Erythroblast (primary cell): ENCODE results near the gene TEX19.
"Not testable (repeated sequence)": the region's sequence is repeated elsewhere in the genome, so short reads cannot be mapped to it uniquely, and the experiment has no call there.

ENCODE experiments used
- GATA1 ChIP-seq: IDR thresholded peaks from 2 replicates; pipeline ENCODE4 v1.6.1; 2011; ENCODE audit warnings: low read depth, mild to moderate bottlenecking, control low read depth, low read length, moderate library complexity
- POLR2A ChIP-seq: IDR thresholded peaks from 2 replicates; pipeline ENCODE4 v1.6.1; 2011; ENCODE audit warnings: mild to moderate bottlenecking, low read length

DNA sequence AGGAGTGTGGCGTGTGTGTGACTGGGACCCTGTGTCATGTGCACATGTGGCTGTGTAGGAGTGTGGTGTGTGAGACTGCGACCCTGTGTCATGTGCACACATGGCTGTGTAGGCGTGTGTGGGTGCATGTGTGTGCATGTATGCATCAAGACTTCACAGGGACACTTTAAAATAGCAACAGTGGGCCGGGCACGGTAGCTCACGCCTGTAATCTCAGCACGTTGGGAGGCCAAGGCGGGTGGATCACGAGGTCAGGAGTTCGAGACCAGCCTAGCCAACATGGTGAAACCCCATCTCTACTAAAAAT, 22.6 kb downstream of the TEX19 start:
- TF ChIP-seq POLR2A, GATA1: not testable (repeated sequence)
